WERI-Rb-1 (cell line): ENCODE measurements around the gene PLPP2.

Source experiments
- DNase-seq: peaks from one replicate; pipeline ENCODE4 v3.0.0-alpha.2; 2020
- H3K27ac ChIP-seq: fragments of 250-450 bp; sonication (Bioruptor Pico); 2 replicates; pipeline ENCODE4 v1.5.1; 2020; ENCODE audit warnings: mild to moderate bottlenecking, moderate library complexity
- H3K27me3 ChIP-seq: fragments of 250-450 bp; sonication (Bioruptor Pico); 2 replicates; pipeline ENCODE4 v1.5.1; 2021; ENCODE audit warnings: mild to moderate bottlenecking, low read depth, moderate library complexity; ENCODE audit not compliant: insufficient read depth, severe bottlenecking
- H3K36me3 ChIP-seq: fragments of 250-450 bp; sonication (Bioruptor Pico); 2 replicates; pipeline ENCODE4 v1.5.1; 2020; ENCODE audit warnings: mild to moderate bottlenecking, moderate library complexity
- H3K4me3 ChIP-seq: 2 replicates; pipeline ENCODE4 v1.5.1; 2011; ENCODE audit warnings: low read depth, mild to moderate bottlenecking, control low read depth, low read length
- H3K9me3 ChIP-seq: fragments of 250-450 bp; sonication (Bioruptor Pico); 2 replicates; pipeline ENCODE4 v1.5.1; 2021; ENCODE audit warnings: mild to moderate bottlenecking, moderate library complexity; ENCODE audit not compliant: severe bottlenecking
- CTCF ChIP-seq: IDR thresholded peaks from 2 replicates; pipeline ENCODE4 v1.5.1; 2011; ENCODE audit warnings: low read depth, mild to moderate bottlenecking, control low read depth, inconsistent platforms, low read length

The PLPP2 gene

DNA sequence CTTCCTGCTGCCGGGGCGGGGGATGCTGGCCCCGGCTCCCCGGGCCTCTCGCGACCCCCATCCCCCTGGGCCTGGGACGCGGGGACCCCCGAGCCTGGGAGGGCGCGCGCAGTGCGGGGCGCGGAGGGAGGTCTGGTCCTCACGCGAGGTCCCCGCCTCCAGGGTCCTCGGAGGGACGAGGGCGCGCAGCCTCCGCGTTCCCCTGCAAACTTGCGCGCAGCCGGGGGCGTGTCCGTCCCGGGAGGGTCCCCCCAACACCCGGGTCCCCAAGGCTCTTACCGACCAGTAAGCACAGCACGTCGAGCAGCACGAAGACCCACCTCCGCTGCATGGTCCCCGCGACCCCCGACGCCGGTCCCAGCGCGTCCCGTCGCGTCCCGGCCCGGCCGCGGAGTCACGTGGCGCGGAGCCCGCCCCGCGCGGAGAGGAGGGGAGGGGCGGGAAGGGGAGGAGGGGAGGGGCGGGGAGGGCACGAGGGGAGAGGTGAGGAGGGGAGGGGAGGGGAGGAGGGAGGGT lies at the start of gene PLPP2:
Gene PLPP2 (minus strand): TSS at position 398 of the 516 bp plus-strand sequence. CDS start 67 bp downstream, at position 331.
- H3K36me3 ChIP-seq, result no peaks in the 10 kb centered on the region
- no peak within 1 kb of the TSS for H3K27ac ChIP-seq
- no peak for TF ChIP-seq CTCF
- no peak for DNase-seq
- peak within 1 kb of the TSS; percentile 32 for H3K4me3 ChIP-seq
- H3K27me3 ChIP-seq, result peaks cover 6% of the 10 kb centered on the region
- no peaks in the 10 kb centered on the region for H3K9me3 ChIP-seq

DNA sequence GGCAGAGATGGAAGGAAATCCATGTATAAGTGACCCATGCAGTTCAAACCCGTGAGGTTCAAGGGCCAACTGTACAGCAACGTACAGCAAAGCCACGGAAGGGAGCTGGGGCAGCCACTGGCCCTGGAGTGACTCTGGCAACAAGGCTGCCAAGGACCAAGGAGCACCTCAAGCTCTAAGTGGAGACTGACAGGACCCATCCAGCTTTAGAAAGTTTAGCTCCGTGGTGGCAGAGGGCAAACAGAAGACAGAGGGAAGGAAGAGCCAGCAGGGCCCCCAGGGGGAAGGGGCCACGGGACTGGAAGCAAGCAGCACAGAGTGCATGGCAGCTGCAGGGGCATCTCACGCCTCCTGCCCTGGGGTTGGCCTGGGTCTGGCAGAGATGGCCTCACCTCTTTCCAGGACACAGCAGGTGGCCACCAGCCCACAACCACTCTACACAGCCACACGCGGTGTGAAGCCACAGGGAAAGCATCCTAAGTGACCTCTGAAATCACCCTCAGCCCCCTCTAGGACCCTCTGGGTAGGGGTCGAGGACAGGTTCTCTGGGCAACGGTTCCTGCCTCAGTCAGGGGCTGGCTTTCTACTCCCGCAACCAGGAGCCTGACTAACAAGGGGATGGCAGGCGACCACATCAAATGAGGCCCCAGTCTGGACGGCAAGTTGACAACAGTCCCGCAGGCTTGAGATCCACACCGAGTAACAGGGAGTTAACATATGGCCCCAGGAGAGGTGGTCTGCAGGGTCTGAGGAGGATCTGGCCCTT lies 49.6 kb upstream of the PLPP2 start:
- no peak overlapping the region for H3K4me3 ChIP-seq
- no peak overlapping the region for H3K27ac ChIP-seq
- peaks cover 36% of the 10 kb centered on the region for H3K36me3 ChIP-seq
- peaks cover 8% of the 10 kb centered on the region for H3K9me3 ChIP-seq
- no peak for TF ChIP-seq CTCF
- no peak for DNase-seq
- no peaks in the 10 kb centered on the region for H3K27me3 ChIP-seq

DNA sequence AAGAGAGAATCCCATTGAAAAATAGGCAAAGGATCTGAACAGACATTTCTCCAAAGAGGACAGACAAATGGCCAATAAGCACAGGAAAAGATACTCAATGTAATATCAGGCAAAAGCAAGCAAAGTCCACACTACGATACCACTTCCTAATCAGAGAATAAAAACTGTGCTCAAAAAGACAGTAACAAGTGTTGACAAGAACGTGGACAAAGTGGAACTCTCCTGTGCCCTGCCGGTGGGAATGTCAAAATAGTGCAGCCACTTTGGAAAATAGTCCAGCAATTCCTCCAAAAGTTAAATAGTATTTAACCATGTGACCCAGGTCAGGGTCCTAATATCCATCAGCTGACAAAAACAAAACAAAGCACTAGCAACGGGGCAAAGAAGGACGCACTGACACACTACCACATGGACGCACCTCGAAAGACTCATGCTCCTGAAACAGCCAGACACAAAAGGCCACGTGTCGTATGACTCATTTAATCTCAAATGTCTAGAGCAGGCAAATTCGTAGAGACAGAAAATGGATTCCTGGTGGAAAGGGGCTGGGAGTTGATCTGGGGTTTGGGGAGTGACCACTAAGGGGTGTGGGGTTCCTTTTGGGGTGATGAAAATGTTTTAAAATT lies 48.2 kb upstream of the PLPP2 start:
- no peaks in the 10 kb centered on the region for H3K9me3 ChIP-seq
- H3K27me3 ChIP-seq, result no peaks in the 10 kb centered on the region
- no peak for TF ChIP-seq CTCF
- no peak overlapping the region for H3K27ac ChIP-seq
- no peak for DNase-seq
- H3K36me3 ChIP-seq, result peaks cover 46% of the 10 kb centered on the region
- H3K4me3 ChIP-seq, result no peak overlapping the region

- no peak for TF ChIP-seq CTCF
- Histone ChIP-seq H3K4me3 (no peak overlapping the region), H3K27ac (no peak overlapping the region), H3K27me3 (no peaks in the 10 kb centered on the region), H3K36me3 (peaks cover 50% of the 10 kb centered on the region), H3K9me3 (no peaks in the 10 kb centered on the region)
- DNase-seq, result no peak
Measured at GRCh38 chr19:338421-338820, 47.2 kb upstream of the PLPP2 start.

DNA sequence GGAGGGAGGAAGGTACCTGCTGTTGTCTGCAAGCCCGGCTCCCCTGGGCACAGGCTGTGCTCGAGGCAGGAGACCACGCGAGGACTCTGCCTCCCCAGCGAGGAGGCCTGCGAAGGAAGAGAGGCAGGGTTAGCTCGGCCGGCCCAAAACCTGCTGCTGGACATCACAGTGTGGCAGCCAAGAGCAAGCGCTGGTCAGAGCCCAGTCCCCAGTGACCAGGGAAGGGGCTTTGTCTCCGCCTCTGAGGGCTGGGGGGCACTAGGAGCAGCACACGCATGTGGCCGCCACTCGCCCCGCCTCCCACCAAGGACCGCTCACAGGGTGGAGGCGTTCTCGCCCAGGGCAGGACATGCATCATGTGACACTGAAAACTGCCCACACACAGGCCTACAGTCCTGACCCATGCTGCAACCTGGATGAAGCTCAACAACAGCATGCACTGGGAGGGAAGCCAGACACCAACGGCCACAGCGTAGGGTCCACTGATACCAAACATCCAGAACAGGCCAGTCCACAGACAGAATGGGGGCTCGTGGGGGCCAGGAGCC lies 44.9 kb upstream of the PLPP2 start:
- Histone ChIP-seq H3K9me3 (peaks cover 2% of the 10 kb centered on the region), H3K36me3 (peaks cover 41% of the 10 kb centered on the region), H3K4me3 (no peak overlapping the region), H3K27me3 (no peaks in the 10 kb centered on the region), H3K27ac (no peak overlapping the region)
- TF ChIP-seq CTCF, result no peak
- no peak for DNase-seq
